GM19238 (cell line): ENCODE data around the gene LTBP1.

Experiments
- DNase-seq: peaks from one replicate; pipeline ENCODE4 v3.0.0; 2011; ENCODE audit warnings: low spot score; ENCODE audit not compliant: insufficient read length

LTBP1 gene

DNA sequence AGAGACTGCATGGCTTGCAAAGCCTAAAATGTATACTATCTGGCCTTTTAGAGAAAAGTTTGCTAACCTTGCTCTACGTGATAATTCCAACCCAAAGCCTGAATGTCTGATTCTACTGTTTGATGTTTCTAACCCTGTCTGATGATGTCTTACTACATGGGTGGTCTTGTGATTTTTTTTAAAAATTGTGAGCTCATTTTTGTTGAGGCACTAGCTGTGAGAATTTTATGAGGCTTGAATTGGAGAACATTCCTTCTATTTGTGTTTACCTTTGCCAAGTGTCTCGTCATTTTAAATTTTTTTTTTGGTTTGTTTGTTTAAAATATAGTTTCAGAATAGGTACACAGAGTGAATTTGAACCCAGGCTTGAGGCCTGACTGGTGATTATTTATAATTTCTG, 15.2 kb upstream of the LTBP1 start:
- no peak for DNase-seq

- DNase-seq, result no peak
These were observed 14.6 kb upstream of the LTBP1 start for GRCh38 chr2:32931945-32932709.

- DNase-seq, result no peak
These were observed 13.7 kb upstream of the LTBP1 start for GRCh38 chr2:32932825-32933755.

- DNase-seq, result no peak
These were observed 13.0 kb upstream of the LTBP1 start for GRCh38 chr2:32933756-32934095.

DNA sequence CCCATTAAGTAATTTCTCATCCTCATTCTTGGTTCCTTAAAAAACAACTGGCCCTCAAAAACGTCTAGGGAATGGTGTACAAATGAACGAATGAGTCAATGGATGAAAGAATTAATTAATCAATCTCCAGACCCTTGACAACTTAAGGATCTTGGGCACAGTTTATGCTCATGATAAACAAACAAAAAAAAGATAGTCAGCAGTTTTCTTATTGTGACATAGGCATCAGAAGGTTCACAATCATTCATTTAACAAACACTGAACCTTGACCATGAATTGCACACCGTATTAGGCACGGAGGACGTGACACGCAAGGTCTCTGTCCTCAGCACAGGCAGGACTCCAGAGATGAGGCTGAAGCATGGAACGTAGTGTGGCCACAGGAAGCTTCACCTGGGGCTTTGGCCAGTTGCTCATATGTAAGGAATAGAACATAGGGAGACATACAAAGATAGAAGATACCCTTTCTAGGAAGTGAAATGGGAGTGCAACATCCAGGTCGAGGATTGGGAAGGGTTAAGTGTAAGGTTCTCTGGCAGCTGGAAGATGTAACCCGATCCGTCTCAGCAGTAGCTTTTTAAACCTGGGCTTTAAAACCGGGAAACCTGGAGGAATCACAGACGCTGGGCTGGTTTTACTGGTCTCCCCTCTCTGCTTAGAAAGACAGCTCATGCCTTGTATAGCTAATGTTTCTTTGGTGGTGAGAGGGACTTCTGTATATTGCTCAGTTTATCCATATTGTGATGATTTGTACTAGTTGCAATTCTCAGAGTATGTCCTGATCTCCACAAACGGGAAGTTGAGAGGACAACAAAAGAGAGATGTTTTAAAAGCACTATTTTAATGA, 8.9 kb upstream of the LTBP1 start:
- DNase-seq, result no peak

GRCh38 chr2:32938934-32939333, 7.8 kb upstream of the LTBP1 start:
- DNase-seq, result no peak

GRCh38 chr2:32940316-32940997, 6.3 kb upstream of the LTBP1 start:
- no peak for DNase-seq

GRCh38 chr2:32941944-32942690, 4.6 kb upstream of the LTBP1 start:
- DNase-seq, result no peak

- DNase-seq, result no peak
These were observed 3.8 kb upstream of the LTBP1 start for GRCh38 chr2:32942793-32943485.

DNA sequence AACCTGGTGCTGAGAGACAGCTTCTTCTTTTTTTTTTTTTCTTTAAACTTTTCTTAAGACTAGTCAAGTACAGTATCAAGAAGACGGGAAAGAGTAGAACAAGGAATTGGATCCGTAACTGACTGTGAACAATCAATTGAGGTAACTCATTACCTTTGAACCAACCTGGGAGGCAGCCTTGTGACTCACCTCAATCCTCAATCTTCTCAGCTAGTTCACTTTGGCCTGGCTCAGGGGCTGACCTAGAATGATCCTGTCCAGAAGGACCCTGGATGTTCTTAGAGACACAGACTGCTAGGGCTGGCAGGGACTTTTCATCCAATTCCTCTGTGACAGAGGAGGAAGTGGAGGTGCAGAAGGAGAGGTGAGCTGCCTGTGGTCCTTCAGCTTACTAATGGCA, 1.5 kb upstream of the LTBP1 start:
- DNase-seq, result no peak

GRCh38 chr2:32947076-32947483, 327 bp downstream of the LTBP1 start:
- DNase-seq, result no peak

- DNase-seq, result peak; percentile 22
These were observed 861 bp downstream of the LTBP1 start for GRCh38 chr2:32947484-32948143.

DNA sequence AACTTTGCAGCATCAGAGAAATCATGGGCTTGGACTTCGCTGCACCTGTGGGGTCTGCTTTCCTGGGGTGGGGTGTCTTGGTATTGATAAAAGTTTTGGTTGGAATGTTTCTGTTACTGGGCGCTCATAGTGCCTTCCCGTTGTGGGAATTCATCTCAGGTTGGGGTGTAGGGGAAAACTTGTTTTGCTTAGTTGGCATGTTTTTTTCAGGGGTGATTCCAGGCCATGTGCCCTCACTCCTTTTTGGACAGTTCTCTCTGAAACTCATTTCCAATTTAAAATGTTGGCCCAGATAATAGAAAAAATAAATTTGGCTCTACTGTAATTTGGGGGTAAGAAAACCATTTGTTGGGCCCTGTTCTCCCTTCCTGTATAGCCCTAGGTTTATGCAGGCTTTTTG, 1.5 kb downstream of the LTBP1 start:
- DNase-seq, result no peak

- no peak for DNase-seq
These were observed 2.5 kb downstream of the LTBP1 start for GRCh38 chr2:32949260-32949659.

DNA sequence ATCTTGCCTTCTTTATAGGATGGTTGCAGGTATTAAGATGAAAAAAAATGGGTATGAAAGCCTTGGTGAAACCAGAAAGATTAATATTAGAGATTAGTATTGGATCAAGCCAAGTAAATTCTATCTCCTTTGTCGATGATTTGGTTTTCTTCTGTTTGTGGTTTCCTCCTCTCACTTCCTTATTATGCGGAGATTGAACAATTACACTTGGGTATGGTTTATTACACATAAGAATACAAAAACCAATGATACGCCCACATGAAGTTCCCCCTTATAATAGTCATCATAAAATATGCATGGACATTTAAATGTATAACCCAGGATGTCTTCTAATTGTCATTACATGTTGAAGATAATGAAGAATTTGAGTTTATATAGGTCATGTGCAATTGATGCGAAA, 4.9 kb downstream of the LTBP1 start:
- no peak for DNase-seq

- DNase-seq, result no peak
These were observed 6.2 kb downstream of the LTBP1 start for GRCh38 chr2:32952761-32953476.

- no peak for DNase-seq
These were observed 7.5 kb downstream of the LTBP1 start for GRCh38 chr2:32954206-32954605.

- DNase-seq, result no peak
These were observed 12.1 kb downstream of the LTBP1 start for GRCh38 chr2:32958821-32959220.

- no peak for DNase-seq
These were observed 13.5 kb downstream of the LTBP1 start for GRCh38 chr2:32960238-32960637.
